Liver (tissue), 9 donors: ENCODE measurements around the gene ISOC1. TPM values are rescaled to one million over a fixed set of nuclear protein-coding genes. Genes with fewer than 3 reads are reported as not detected.

Experiments used
- DNase-seq: peaks from one replicate; pipeline ENCODE4 v3.0.0-alpha.2; 2017; ENCODE audit warnings: low spot score
- H3K27ac ChIP-seq, 2 donors: one replicate each; pipeline ENCODE4 v1.7.0; 2013; ENCODE audit warnings: inconsistent platforms in 2 of 2, low read length in 2 of 2, control low read depth in 1 of 2, low read depth in 1 of 2, mild to moderate bottlenecking in 1 of 2
- H3K27me3 ChIP-seq, 4 donors: one replicate each; pipeline versions ENCODE4 v1.6.1 to v1.7.0; 2013; ENCODE audit warnings: low read length in 3 of 4, inconsistent platforms in 1 of 4, mild to moderate bottlenecking in 1 of 4, moderate library complexity in 1 of 4; ENCODE audit not compliant: control insufficient read depth in 4 of 4, insufficient read depth in 4 of 4
- H3K36me3 ChIP-seq, 4 donors: one replicate each; pipeline versions ENCODE4 v1.6.1 to v1.7.0; 2013; ENCODE audit warnings: low read length in 3 of 4, mild to moderate bottlenecking in 3 of 4, low read depth in 1 of 4, moderate library complexity in 1 of 4; ENCODE audit not compliant: control insufficient read depth in 4 of 4, insufficient read depth in 3 of 4
- H3K4me1 ChIP-seq, 4 donors: one replicate each; pipeline versions ENCODE4 v1.6.1 to v1.7.0; 2013; ENCODE audit warnings: low read length in 3 of 4, mild to moderate bottlenecking in 3 of 4, moderate library complexity in 1 of 4; ENCODE audit not compliant: control insufficient read depth in 4 of 4, insufficient read depth in 4 of 4
- H3K4me3 ChIP-seq, 3 donors: one replicate each; pipeline versions ENCODE4 v1.6.1 to v1.7.0; 2013; ENCODE audit warnings: low read length in 3 of 3, control low read depth in 1 of 3, low read depth in 1 of 3, mild to moderate bottlenecking in 1 of 3
- H3K9ac ChIP-seq, 2 donors: one replicate each; pipeline ENCODE4 v1.7.0; 2013; ENCODE audit warnings: low read length in 2 of 2, mild to moderate bottlenecking in 2 of 2, moderate library complexity in 2 of 2, control low read depth in 1 of 2, low read depth in 1 of 2
- H3K9me3 ChIP-seq, 4 donors: one replicate each; pipeline versions ENCODE4 v1.6.1 to v1.7.0; 2013; ENCODE audit warnings: low read length in 3 of 4; ENCODE audit not compliant: control insufficient read depth in 4 of 4
- ATF3 ChIP-seq: IDR thresholded peaks from 2 replicates; pipeline ENCODE4 v1.6.1; 2016; ENCODE audit warnings: antibody characterized with exemption
- CTCF ChIP-seq: fragments of 150-350 bp; IDR thresholded peaks from 2 replicates; pipeline ENCODE4 v1.5.1; 2017; ENCODE audit warnings: improper control_type of control experiment, low read depth, low read length; ENCODE audit not compliant: missing input control
- EGR1 ChIP-seq, 2 donors: IDR thresholded peaks; 2 replicates each; pipeline ENCODE4 v1.6.1; 2016 to 2018; ENCODE audit warnings: antibody characterized with exemption in 2 of 2, low read depth in 2 of 2
- FOXA1 ChIP-seq: IDR thresholded peaks from 2 replicates; pipeline ENCODE4 v1.6.1; 2016; ENCODE audit warnings: antibody characterized with exemption
- FOXA2 ChIP-seq: IDR thresholded peaks from 2 replicates; pipeline ENCODE4 v1.6.1; 2016; ENCODE audit warnings: antibody characterized with exemption
- GABPA ChIP-seq, 2 donors: IDR thresholded peaks in 1 of 2; conservative IDR thresholded peaks in 1 of 2; 2 replicates each; pipeline ENCODE4 v1.6.1; 2016; ENCODE audit warnings: antibody characterized with exemption in 2 of 2, mild to moderate bottlenecking in 1 of 2, moderate library complexity in 1 of 2
- HNF4A ChIP-seq, 2 donors: conservative IDR thresholded peaks; 2 replicates each; pipeline ENCODE4 v1.6.1; 2016; ENCODE audit warnings: antibody characterized with exemption in 2 of 2, mild to moderate bottlenecking in 2 of 2
- HNF4G ChIP-seq: IDR thresholded peaks from 2 replicates; pipeline ENCODE4 v1.6.1; 2016; ENCODE audit warnings: antibody characterized with exemption
- JUND ChIP-seq, 2 donors: IDR thresholded peaks; 2 replicates each; pipeline ENCODE4 v1.6.1; 2016; ENCODE audit warnings: antibody characterized with exemption in 2 of 2
- MAX ChIP-seq: IDR thresholded peaks from 2 replicates; pipeline ENCODE4 v1.6.1; 2016; ENCODE audit warnings: antibody characterized with exemption
- NR2F2 ChIP-seq: IDR thresholded peaks from 2 replicates; pipeline ENCODE4 v1.6.1; 2016; ENCODE audit warnings: antibody characterized with exemption
- RAD21 ChIP-seq, 2 donors: IDR thresholded peaks; 2 replicates each; pipeline ENCODE4 v1.6.1; 2016; ENCODE audit warnings: antibody characterized with exemption in 2 of 2, mild to moderate bottlenecking in 2 of 2
- REST ChIP-seq: IDR thresholded peaks from 2 replicates; pipeline ENCODE4 v1.6.1; 2016; ENCODE audit warnings: antibody characterized with exemption, mild to moderate bottlenecking
- RXRA ChIP-seq, 2 donors: IDR thresholded peaks; 2 replicates each; pipeline ENCODE4 v1.6.1; 2017 to 2018; ENCODE audit warnings: antibody characterized with exemption in 2 of 2, mild to moderate bottlenecking in 1 of 2
- SP1 ChIP-seq: IDR thresholded peaks from 2 replicates; pipeline ENCODE4 v1.6.1; 2018; ENCODE audit warnings: antibody characterized with exemption, mild to moderate bottlenecking
- TAF1 ChIP-seq: conservative IDR thresholded peaks from 2 replicates; pipeline ENCODE4 v1.6.1; 2016; ENCODE audit warnings: antibody characterized with exemption, mild to moderate bottlenecking
- YY1 ChIP-seq: IDR thresholded peaks from 2 replicates; pipeline ENCODE4 v1.6.1; 2016; ENCODE audit warnings: antibody characterized with exemption, mild to moderate bottlenecking
- ZBTB33 ChIP-seq: IDR thresholded peaks from 2 replicates; pipeline ENCODE4 v1.6.1; 2016; ENCODE audit warnings: antibody characterized with exemption
- WGBS: extraction: QIAGEN DNeasy Blood & Tissue Kit; methylation state at CpG from one replicate; pipeline ENCODE4 v1.1.7; 2013; 5-methylcytosine and 5-hydroxymethylcytosine counted together
- polyA plus RNA-seq, 2 donors: library from polyadenylated mRNA; stranded (reverse) in 1 of 2; unstranded in 1 of 2; fragments of 200-250 nt in 1 of 2; fragments of >200 nt in 1 of 2; fragmentation: Nextera tagmentation in 1 of 2; extraction: Ambion mirVana in 1 of 2; gene quantifications; one replicate each; pipeline versions ENCODE4 v1.2.1 to v1.2.3, GENCODE V29; 2013 to 2015
- total RNA-seq, 2 donors: library from RNA; depleted of rRNA; stranded (reverse); fragments of >200 nt; gene quantifications; one replicate each; pipeline ENCODE4 v1.2.3, GENCODE V29; 2014
- donor health status: healthy.
- donor health status: healthy.
- donor health status: healthy.
- donor health status: healthy.
- donor health status: healthy.

Gene ISOC1
- total and polyA plus RNA-seq, 4 donors, result 34.1 to 52.9 (median 41.8) TPM

GRCh38 chr5:129069292-129069691 lies 25.3 kb upstream of the ISOC1 start:
- H3K36me3 ChIP-seq, result no peaks in the 10 kb centered on the region
- no peak overlapping the region for H3K4me3 ChIP-seq
- H3K9me3 ChIP-seq, result no peaks in the 10 kb centered on the region
- DNase-seq, result no peak
- TF ChIP-seq HNF4G (no peak), NR2F2 (no peak), FOXA1 (no peak), TAF1 (no peak), JUND (IDR thresholded peaks at IDR 0.05) (no peak), REST (no peak), EGR1 (IDR thresholded peaks at IDR 0.05; ENCODE audit: low read depth in 2 of 2) (no peak), ATF3 (no peak), YY1 (no peak), SP1 (no peak), HNF4A (conservative IDR thresholded peaks at IDR 0.05) (no peak), RAD21 (IDR thresholded peaks at IDR 0.05) (no peak), FOXA2 (no peak), RXRA (IDR thresholded peaks at IDR 0.05) (no peak), CTCF (no peak), GABPA (IDR thresholded peaks at IDR 0.05 in 1 of 2, conservative IDR thresholded peaks at IDR 0.05 in 1 of 2) (no peak), ZBTB33 (no peak)
- no peaks in the 10 kb centered on the region for H3K4me1 ChIP-seq
- no peak overlapping the region for H3K27ac ChIP-seq
- no peak overlapping the region for H3K9ac ChIP-seq
- no peaks in the 10 kb centered on the region for H3K27me3 ChIP-seq
- 87% methylated on average over 2 of the region's 2 CpGs for WGBS

GRCh38 chr5:129073111-129073510 lies 21.4 kb upstream of the ISOC1 start:
- H3K27ac ChIP-seq, result no peak overlapping the region
- H3K9ac ChIP-seq, result no peak overlapping the region
- DNase-seq, result no peak
- H3K27me3 ChIP-seq, result no peaks in the 10 kb centered on the region
- 87% methylated on average over 3 of the region's 3 CpGs for WGBS
- H3K4me1 ChIP-seq, result no peaks in the 10 kb centered on the region
- no peaks in the 10 kb centered on the region for H3K9me3 ChIP-seq
- H3K4me3 ChIP-seq, result no peak overlapping the region
- H3K36me3 ChIP-seq, result no peaks in the 10 kb centered on the region
- TF ChIP-seq FOXA2 (no peak), JUND (IDR thresholded peaks at IDR 0.05) (no peak), RAD21 (IDR thresholded peaks at IDR 0.05) (no peak), NR2F2 (no peak), MAX (no peak), CTCF (no peak), SP1 (no peak), RXRA (IDR thresholded peaks at IDR 0.05) (no peak), REST (no peak), GABPA (IDR thresholded peaks at IDR 0.05 in 1 of 2, conservative IDR thresholded peaks at IDR 0.05 in 1 of 2) (no peak), HNF4G (no peak)
